HUES6 (cell line): Measurements from ENCODE around the gene HGFAC.
A peak's percentile ranks its signal among the peaks of the same experiment; 100 is the strongest.

Source experiments
- H3K27ac ChIP-seq: 2 replicates; pipeline ENCODE4 v1.7.0; 2013; ENCODE audit warnings: low read depth, mild to moderate bottlenecking, low read length, inconsistent platforms
- H3K27me3 ChIP-seq: 2 replicates; pipeline ENCODE4 v1.6.1; 2013; ENCODE audit warnings: low read length; ENCODE audit not compliant: control insufficient read depth, insufficient read depth
- H3K36me3 ChIP-seq: 2 replicates; pipeline ENCODE4 v1.6.1; 2013; ENCODE audit warnings: low read length; ENCODE audit not compliant: control insufficient read depth, insufficient read depth
- H3K4me1 ChIP-seq: 2 replicates; pipeline ENCODE4 v1.6.1; 2013; ENCODE audit warnings: low read length; ENCODE audit not compliant: control insufficient read depth, insufficient read depth
- H3K4me3 ChIP-seq: 2 replicates; pipeline ENCODE4 v1.5.1; 2013; ENCODE audit warnings: low read depth, low read length
- H3K9ac ChIP-seq: one replicate; pipeline ENCODE4 v1.6.1; 2013; ENCODE audit warnings: mild to moderate bottlenecking, low read length
- H3K9me3 ChIP-seq: 2 replicates; pipeline ENCODE4 v1.6.1; 2013; ENCODE audit warnings: low read depth, low read length; ENCODE audit not compliant: control insufficient read depth, insufficient read depth

HGFAC gene

GRCh38 chr4:3477750-3478430, 36.1 kb downstream of the HGFAC start:
- peaks cover 77% of the 10 kb centered on the region for H3K27me3 ChIP-seq
- no peak overlapping the region for H3K9ac ChIP-seq
- no peak overlapping the region for H3K27ac ChIP-seq
- peaks cover 23% of the 10 kb centered on the region for H3K4me1 ChIP-seq
- H3K36me3 ChIP-seq, result no peaks in the 10 kb centered on the region
- H3K4me3 ChIP-seq, result no peak overlapping the region
- no peaks in the 10 kb centered on the region for H3K9me3 ChIP-seq

- Histone ChIP-seq H3K4me1 (peaks cover 19% of the 10 kb centered on the region), H3K36me3 (no peaks in the 10 kb centered on the region), H3K27ac (no peak overlapping the region), H3K9me3 (no peaks in the 10 kb centered on the region), H3K9ac (no peak overlapping the region), H3K27me3 (peaks cover 80% of the 10 kb centered on the region), H3K4me3 (no peak overlapping the region)
These were observed 36.9 kb downstream of the HGFAC start for GRCh38 chr4:3478446-3479357.

- Histone ChIP-seq H3K27me3 (peaks cover 82% of the 10 kb centered on the region), H3K9ac (no peak overlapping the region), H3K4me3 (no peak overlapping the region), H3K36me3 (no peaks in the 10 kb centered on the region), H3K9me3 (no peaks in the 10 kb centered on the region), H3K27ac (no peak overlapping the region), H3K4me1 (peaks cover 21% of the 10 kb centered on the region)
These were observed 37.8 kb downstream of the HGFAC start for GRCh38 chr4:3479358-3480101.

GRCh38 chr4:3480528-3481112, 38.9 kb downstream of the HGFAC start:
- Histone ChIP-seq H3K27me3 (peaks cover 82% of the 10 kb centered on the region), H3K4me3 (peak overlapping the region; percentile 34), H3K27ac (no peak overlapping the region; the same call in 1 of the 2 replicates), H3K9ac (peak overlapping the region; percentile 2), H3K9me3 (no peaks in the 10 kb centered on the region), H3K36me3 (no peaks in the 10 kb centered on the region), H3K4me1 (peaks cover 32% of the 10 kb centered on the region)

GRCh38 chr4:3481113-3481531, 39.4 kb downstream of the HGFAC start:
- Histone ChIP-seq H3K4me1 (peaks cover 37% of the 10 kb centered on the region), H3K27me3 (peaks cover 84% of the 10 kb centered on the region), H3K4me3 (peak overlapping the region; percentile 34), H3K9me3 (no peaks in the 10 kb centered on the region), H3K9ac (peak overlapping the region; percentile 2), H3K27ac (no peak overlapping the region), H3K36me3 (no peaks in the 10 kb centered on the region)

- Histone ChIP-seq H3K9ac (peak overlapping the region; percentile 27), H3K27me3 (peaks cover 85% of the 10 kb centered on the region), H3K27ac (no peak overlapping the region), H3K9me3 (no peaks in the 10 kb centered on the region), H3K36me3 (no peaks in the 10 kb centered on the region), H3K4me3 (peak overlapping the region; percentile 34; the same call in 1 of the 2 replicates), H3K4me1 (peaks cover 42% of the 10 kb centered on the region)
These were observed 40.1 kb downstream of the HGFAC start for GRCh38 chr4:3481783-3482393.

GRCh38 chr4:3482707-3483106, 40.9 kb downstream of the HGFAC start:
- H3K4me3 ChIP-seq, result no peak overlapping the region
- H3K9ac ChIP-seq, result no peak overlapping the region
- no peaks in the 10 kb centered on the region for H3K36me3 ChIP-seq
- H3K4me1 ChIP-seq, result peaks cover 44% of the 10 kb centered on the region
- H3K27ac ChIP-seq, result no peak overlapping the region
- peaks cover 86% of the 10 kb centered on the region for H3K27me3 ChIP-seq
- no peaks in the 10 kb centered on the region for H3K9me3 ChIP-seq

GRCh38 chr4:3483471-3483921, 41.7 kb downstream of the HGFAC start:
- Histone ChIP-seq H3K27me3 (peaks cover 86% of the 10 kb centered on the region), H3K4me3 (no peak overlapping the region), H3K9me3 (no peaks in the 10 kb centered on the region), H3K4me1 (peaks cover 40% of the 10 kb centered on the region), H3K9ac (no peak overlapping the region), H3K36me3 (no peaks in the 10 kb centered on the region), H3K27ac (no peak overlapping the region)

- no peak overlapping the region for H3K4me3 ChIP-seq
- peaks cover 40% of the 10 kb centered on the region for H3K4me1 ChIP-seq
- peaks cover 86% of the 10 kb centered on the region for H3K27me3 ChIP-seq
- H3K36me3 ChIP-seq, result no peaks in the 10 kb centered on the region
- no peak overlapping the region for H3K9ac ChIP-seq
- H3K27ac ChIP-seq, result no peak overlapping the region
- no peaks in the 10 kb centered on the region for H3K9me3 ChIP-seq
These were observed 42.5 kb downstream of the HGFAC start for GRCh38 chr4:3484057-3484973.
